OCI-M2 (cell line): ENCODE measurements around the gene GOLGA2.
A peak's percentile ranks its signal among the peaks of the same experiment; 100 is the strongest.

Experiments used
- DNase-seq: peaks from one replicate; lab custom pipeline; 2025; ENCODE audit not compliant: unreplicated experiment; lab: John Stamatoyannopoulos, UW

The GOLGA2 gene

DNA sequence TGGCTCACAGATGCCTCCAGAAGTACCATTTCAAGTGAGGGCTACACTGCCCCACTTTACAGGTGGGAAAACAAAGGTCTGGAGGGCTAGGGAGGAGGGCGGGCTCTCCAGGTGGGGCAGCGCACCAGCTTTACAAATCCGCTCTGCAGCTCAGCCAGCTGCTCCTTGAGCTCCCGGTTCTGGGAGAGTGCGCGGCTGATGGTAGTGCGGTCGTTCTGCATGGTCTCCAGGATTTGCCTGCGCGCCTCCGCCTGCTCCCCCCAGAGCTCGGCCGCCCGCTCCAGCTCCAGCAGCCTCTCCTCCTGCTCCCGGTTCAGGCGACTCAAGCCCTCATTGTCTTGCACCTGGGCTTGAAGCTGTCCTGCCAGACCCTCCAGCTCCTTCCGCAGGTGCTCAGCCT, 15.5 kb downstream of the GOLGA2 start:
- no peak for DNase-seq

DNA sequence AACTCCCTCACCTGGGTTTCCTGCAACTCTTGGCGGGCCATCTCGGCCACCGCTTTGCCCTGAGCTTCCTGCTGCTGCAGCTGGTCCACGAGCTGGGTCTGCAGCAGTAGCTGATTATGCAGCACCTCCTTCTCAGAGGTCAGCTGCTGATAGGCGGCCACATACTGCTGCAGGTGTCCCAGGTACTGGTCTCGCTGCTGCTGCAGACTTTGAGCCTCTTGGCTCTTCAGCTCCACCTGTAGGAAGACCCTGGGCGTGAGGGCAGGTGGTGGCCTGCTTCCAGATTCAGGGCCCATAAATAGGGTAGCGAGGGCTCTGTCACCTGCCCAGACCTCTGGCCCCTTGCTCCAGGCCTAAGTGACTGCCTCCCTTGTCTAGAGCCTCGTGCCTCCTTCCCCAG, 16.7 kb downstream of the GOLGA2 start:
- DNase-seq = no peak

DNA sequence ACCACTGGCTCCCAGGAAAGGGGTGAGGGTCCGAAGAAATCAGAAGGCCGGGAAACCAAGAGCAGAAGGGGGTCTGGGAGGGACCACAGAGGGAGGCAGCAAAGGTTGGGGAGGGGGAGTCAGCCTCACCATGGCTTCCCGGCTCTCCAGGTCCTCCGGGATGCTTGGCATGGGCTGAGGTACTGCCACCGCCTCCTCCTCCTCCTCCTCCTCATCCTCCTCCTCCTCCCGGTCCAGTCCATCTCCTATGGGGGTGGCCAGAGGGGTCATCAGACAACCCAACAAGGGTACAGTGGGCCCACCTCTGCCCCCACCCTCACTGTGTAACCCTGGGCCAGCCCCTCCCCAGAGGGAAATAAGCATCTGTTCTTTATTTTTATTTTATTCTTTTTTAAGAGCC, 17.5 kb downstream of the GOLGA2 start:
- no peak for DNase-seq

DNA sequence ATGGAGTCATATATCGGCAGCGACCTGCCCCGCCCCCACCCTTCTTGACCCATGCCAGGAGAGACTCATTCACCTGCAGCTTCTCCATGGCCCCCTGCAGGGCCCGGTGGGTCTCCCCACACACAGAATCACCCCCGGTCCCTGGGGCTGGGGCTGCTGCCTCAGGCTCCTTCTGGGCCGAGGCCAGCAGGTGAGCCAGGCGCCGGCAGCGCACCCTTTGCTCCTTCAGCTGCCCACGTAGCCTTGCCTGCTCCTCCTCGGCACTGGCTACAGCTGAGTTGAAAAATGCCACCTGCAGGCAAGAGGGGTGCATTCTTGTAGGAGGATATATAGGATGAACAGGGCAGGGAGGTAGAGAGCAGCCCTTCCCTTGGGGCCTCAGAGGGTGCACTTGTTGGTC, 17.9 kb downstream of the GOLGA2 start:
- DNase-seq = no peak

DNA sequence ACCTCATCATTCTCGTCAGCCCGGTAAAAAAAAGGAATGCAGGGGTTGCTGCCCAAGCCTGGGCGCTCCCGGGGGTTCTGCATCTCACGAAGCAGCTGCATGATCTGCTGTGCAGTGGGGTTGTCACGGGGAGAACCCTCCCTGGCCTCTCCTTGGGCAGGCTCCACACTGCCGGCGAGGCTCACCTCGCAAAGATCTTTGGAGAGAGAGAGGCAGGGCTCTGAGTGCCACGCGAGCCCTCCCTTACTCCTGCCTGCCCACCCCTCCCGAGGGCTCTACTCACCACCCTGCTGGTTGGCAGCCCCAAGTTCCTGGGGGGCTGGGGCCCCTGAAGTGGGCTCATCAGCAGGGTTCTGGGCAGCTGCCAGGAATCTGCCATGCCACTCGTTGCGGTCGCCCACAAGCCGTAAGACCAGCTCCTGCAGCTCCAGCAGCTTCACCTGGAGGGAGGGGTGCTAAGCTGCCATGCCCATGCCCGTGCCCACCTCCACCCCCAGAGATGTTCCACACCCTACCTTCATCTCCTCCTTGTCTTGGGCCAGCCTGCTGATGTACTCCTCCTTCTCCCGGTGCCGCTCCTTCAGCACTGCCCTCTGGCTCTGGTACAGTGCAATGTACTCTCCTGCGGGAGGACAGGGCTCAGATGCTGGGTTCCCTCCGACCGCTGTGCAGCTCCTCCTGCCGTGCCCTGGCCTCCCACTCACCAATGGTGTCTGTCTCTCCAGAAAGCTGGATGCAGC, 18.6 kb downstream of the GOLGA2 start:
- no peak for DNase-seq

DNA sequence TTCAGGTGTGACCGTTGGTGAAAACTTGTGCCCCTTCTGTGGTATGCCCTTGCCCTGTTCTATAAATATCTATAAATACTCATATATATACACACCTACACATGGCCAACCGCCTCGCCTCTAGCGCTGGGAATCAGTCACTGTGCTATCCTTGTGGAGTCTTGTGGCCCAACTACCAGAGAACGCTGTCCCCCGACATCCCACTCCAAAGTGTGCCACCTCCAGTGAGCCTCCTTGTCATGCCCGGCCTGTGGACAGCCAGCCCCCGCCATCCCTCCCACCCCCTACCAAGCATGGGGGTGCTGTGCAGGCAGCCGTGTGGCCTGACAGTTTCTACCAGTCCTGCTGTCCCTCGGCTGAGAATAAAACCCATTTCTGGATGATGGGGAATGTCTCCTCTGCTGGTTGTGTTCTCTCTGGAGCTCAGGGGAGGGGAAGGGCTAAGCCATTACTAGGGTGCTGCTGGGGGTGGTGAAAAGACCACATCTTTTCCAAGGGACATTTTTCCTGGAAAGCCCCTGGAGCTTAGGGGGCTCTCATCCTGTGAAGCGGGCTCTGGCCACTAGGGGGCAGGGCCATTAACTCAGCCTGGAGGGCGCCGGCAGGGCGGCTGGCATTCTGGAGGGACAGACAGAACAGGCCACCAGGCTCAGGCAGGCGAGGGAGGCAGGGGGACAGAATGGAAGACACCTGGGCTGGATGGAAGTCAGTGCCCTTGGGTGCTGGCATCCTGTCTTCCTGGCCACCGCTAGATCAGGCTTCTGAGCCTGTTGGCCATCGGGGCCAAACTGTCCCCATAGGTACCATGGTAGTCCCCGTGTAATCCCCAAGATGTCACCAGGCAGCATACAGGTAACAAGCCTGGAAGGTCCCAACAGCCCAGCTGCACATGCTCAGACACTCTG, 20.7 kb downstream of the GOLGA2 start:
- DNase-seq = no peak

DNA sequence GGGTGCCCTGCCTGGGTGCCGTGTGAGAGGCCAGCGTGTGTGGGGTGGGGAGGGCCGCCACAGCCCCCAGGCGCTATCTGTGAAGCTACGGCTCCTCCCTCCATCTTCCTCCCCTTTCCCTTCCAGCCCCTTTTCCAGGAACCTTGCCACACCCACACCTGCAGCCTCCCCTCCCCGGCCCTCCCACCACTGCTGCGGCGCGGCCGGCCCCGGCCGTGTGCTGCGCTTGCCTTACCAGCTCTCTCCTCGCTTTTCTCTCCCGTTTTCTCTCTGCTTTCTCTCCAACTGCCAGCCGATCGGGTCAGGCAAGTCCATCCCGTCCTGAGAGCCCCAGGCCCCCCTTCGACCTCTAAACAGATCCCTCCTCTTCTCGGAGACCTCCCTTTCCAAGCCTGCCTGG, 21.4 kb downstream of the GOLGA2 start:
- no peak for DNase-seq

DNA sequence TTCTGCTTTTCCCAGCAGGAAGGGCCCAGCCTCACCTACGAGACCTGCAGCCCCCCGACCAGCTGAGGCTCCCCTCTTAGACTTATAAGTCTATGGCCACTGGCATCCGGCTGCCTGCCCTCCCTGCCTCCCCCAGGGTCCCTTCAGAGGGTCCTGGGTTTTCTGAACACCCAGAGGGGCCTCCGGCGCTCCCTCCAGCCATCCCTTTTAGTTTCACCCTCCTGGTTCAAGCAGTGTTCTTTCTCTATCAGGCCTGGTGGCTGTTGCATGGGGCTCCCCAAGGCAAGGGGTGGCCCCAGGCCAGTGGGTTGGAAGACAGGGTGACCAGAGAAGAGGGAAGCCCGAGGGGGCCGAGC, 21.8 kb downstream of the GOLGA2 start:
- no peak for DNase-seq

DNA sequence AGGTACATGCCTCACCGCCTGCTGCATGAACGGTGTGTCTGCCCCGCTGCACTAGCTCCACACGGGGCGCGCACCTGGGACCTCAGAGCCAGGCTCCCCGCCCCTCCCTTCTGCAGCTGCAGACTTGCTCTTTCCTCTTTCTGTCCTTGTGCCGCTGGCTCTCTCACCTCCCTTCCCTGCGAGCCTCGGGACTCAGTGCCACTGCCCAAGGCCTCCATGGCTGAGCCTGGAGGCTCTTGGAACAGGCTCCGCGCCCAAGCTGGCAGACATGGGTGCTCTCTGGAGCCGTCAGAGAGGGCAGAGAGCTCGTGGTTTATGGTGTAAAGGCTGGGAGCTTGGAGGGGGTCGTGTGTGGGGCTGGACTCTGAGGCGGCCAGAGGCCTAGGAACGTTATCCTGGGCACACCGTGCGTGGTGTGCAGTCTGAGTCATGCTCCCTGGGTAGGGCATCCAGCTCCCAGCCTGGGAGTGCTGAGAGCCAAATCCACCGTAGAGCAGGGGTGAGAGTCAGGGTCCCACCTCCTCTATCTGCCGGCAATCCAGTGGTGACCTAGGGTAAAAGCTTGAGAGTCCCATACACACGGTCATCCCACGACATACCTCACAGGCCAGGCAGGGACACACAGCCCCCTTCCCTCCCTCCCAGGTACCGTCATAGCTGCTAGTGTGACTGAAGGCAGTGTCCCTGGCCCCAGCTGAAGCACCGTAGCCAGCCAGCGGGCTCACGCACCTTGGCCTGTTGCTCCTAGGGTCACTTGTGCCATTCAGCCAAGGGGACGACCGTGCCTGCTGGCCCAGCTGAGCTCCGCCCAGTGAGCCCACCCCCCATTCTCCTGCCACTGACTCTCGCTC, 22.4 kb downstream of the GOLGA2 start:
- DNase-seq = no peak

DNA sequence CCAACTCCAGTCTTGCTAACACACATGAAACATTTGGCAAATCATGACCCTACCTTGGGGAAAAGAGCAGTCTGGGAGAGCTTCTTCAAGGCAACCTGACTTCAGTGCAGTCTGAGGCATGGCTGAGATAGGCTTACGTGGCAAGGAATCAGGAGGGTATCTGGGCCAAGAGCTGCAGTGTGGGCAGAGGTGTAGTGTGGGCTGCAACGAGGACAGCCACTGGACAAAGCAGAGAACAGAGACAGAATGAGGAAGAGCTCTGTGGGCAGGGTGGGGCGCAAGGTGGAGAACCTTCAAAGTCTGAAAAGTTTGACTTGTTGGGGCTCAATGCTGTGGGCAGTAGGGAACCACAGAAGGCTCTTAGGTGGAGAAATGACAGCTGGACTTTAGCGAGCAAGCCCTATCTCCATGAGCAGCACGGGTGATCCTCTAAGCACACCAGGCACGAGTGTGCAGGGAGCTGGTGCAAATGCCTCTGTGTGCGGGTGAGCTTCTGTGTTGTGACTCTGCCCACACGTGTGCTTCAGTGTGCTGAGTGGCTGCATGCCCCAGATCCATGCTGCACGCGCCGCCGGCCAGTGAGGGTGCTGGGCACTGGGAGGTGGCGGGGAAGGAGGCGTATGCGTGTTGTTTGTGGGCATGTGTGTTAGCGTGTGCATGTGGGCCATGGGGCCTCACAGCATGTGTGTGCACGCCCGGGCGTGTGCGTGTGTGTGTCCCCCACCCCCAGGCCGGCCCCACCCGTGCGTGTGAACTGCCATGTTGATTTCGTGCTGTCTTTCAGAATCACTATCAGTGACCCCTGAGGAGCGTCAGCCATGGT, 23.3 kb downstream of the GOLGA2 start:
- no peak for DNase-seq

DNA sequence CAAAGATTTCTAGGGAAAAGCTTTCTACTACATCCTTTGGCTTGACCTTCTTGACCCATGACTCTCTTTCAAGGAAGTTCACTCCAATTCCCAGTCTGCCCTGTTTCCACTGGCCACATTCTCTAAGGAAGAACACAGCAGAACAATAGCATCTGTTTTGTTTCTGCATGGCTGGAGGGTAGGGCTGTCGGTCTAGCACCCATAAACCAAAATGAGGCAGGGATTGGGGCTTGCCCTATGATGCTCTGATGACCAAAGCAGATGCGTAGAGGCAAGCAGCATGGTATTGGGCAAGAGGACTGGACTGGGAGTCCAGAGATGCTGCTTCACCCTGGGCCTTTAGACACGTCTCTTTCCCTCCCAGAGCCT, 24.1 kb downstream of the GOLGA2 start:
- DNase-seq = no peak

DNA sequence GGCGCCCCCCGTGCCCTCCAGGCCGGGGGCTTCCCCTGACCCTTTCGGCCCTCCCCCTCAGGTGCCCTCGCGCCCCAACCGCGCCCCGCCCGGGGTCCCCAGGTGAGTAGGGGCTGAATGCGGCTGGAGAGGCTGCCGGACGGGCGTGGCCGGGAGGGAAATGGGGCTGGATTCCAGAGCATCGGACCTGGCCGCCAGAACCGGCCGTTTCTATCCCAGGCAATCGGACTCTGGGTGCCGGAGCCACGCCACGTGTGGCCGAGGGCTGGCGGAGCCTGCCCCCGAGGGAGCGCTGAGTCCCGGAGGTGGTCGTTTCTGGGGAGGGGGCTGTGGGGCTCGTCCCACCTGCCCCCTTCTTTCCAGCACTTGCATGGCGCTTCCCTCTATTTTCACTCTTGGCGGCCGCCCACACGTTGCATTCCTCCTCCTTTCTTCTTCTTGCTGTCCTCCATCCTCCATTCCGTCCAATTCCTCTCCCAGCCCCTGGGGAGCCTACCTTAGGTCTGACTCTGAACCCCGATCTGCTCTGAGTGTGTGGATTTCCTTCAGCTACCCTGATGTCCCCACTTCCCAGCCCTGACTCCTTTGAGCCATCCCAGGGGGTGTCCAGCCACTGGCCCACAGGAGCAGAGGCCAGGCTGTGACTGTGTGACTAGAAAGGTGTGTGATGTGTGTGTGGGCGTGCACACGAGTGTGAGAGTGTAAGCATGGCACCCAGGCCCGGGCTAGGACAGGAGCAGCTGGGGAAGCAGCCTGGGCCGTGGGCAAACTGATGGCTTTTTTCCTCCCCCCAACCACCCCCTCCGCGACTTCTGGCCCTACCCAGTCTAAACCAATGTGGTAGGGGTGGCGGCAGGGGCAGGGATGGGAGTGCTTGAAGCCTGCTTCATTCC, 24.7 kb downstream of the GOLGA2 start:
- DNase-seq = no peak

DNA sequence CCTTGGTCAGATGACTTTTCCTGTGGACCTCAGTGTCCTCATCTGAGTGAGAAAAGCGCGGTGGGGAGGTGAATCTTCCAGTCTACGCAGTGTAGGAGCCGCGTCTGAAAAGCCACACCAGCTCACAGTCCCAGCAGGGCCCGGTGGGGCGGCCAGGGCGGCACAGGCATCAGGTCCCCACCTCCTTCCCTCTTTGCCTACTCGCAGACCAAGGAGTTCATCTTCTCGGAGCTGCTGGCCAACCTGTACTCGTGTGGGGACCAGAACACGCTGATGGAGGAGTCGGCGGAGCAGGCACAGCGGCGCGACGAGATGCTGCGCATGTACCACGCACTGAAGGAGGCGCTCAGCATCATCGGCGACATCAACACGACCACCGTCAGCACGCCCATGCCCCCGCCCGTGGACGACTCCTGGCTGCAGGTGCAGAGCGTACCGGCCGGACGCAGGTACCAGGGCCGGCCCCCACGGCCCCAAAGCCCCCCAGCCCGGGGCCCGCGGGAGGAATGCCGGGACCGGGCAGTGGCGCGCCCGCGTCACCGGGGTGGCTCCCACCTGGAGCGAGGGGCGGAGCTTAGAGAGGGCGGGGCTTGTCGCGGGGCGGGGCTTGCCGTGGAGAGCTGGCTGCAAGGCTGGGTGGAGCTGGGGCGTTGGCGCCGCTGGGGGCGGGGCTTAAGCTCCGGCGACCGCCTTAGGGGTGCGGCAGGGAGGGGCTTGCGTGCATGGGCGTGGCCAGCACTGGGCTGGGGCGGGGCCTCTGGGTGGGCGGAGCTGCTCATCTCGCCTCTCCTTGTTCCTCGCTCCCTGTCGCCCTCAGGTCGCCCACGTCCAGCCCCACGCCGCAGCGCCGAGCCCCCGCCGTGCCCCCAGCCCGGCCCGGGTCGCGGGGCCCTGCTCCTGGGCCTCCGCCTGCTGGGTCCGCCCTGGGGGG, 25.6 kb downstream of the GOLGA2 start:
- peak; percentile 70 for DNase-seq

DNA sequence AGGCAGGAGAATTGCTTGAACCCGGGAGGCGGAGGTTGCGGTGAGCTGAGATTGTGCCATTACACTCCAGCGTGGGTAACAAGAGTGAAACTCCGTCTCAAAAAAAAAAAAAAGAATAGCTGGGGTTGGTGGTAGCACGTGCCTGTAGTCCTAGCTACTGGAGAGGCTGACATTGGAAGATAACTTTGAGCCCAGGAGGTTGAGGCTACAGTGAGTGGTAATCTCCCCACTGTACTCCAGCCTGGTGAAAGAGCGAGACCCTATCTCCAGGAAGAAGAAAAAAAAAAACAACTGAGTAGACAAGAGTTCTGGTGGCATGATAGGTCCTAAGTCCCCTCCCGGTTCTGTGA, 26.3 kb downstream of the GOLGA2 start:
- peak; percentile 67 for DNase-seq

DNA sequence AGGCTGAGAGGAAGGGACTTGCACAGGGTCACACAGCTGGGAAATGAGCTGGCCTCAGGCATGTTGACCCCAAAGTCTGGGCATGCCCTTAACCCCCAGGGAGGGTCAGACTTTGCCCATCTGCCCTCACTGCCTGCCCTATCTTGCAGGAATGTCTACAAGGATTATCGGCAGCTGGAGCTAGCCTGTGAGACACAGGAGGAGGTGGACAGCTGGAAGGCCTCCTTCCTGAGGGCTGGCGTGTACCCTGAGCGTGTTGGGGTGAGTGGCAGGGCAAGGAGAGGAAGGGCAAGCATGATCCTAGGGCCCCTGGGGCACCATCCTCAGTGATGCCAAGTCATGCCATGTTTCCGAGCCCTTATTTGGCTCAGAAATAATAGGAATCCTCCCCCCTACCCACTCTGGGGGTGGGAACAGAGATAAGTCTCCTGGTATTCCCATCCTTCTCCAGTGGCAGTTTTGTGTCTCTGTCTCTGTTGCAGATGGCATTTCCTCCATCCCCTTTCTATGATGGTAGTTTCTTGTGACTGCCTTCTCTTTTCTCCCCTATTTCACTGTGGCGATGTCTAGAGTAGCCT, 28.5 kb downstream of the GOLGA2 start:
- no peak for DNase-seq

DNA sequence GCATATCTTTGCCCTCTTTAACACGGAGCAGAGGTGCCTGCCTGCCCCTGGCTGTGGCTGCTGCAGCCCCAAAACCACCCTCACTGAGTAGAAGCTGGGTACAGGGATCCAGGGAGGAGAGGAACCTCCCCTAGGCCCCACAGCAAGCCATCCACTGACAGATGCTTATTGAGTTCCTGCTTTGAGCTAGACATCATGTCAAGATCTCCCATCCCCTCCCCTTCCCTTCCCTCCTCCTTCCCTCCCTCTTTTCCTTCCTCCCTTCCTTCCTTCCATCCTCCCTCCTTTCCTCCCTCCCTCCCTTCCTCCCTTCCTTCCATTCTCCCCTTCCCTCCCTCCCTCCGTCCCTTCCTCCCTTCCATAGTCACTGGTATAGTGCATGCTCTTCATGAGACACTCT, 29.3 kb downstream of the GOLGA2 start:
- no peak for DNase-seq

DNA sequence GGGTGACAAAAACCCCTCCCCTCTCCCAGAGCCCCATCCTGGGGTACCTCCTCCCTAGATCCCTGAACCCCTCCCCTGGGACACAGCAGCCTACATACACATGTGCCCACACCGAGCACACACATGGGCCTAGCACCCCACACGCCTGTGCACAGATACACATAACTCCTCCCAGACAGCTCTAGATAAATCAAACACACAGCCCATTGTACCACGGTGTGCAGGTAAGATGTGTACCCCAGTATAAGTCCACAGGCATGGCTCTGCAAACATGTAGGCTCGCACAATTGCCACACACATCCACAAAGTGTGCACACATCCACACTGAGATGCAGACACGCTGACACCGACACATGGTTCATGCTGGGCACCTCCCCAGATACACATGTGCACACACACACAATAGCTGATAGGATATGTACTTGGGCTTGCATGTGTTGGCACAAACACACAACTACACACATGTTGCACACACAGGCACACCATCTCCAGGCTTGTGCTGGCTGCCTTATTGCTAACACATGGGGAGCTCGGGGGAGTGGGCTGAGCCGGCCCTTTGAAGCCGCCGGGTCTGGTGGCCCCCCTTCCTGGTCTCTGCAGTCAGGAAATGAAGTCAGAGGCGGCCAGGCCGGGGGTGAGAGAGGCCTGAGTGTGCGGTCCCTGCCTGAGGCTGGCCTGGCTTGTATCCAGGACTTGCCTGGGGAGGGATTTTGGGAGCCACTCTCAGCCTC, 30.2 kb downstream of the GOLGA2 start:
- DNase-seq = no peak

DNA sequence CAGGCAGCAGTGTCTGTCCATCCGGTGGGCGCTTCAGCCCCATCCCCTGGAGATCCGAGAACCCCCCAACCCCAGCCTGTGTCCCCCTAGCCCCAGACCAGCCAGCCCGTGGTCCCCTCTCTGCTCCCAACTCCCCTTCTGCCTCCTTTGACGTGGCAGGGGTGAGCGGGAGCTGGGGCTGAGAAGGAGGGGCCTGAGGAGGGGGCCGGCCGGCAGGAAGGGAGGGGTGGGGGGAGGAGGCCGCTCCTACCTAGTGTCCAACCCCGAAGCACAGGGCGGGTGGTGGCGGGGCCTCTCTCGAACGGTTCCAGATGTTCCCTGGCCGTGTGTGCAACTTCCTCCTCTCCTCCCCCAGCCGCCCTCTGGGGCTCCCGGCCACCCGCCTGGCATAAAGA, 31.0 kb downstream of the GOLGA2 start:
- no peak for DNase-seq
